Activated CD4-positive, alpha-beta T cell treated with anti-CD3 and anti-CD28 coated beads, Interleukin-2, amount 50 U/mL, for 16 hours (primary cell): ENCODE measurements around the gene PTPRA.

Source experiments
- DNase-seq: peaks from one replicate; pipeline ENCODE4 v3.0.0-alpha.2; 2020

PTPRA gene

DNA sequence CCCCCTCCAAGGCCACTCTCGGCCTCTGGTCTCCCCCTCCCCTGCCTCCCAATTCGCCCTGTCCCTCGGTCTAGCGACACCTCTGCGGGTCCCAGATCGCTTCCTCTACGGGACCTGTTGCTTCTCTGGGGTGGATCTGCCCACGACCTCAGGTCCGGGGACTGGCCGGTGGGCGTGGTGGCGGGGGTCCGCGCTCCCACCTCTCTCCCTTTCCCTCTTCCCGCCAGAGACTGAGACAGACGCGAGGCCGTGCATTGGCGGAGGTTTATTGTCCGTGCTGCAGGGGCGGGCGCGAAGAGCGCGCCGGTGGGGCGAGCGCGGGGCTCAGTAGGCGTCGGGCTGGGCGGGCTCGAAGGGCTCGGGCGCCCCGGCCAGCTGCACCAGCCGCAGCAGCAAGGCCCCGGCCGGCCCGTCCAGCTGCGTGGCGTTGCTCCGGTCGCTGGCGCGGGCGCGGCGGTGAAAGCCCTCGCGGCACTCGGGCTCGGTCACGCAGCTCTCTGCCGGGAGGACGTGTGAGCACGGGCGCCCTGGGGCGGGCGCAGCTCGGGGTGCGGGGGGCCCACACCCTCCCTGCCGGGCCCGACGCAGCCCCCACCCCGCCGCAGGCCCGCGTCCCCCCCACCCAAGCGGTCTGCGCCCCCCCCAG, 209.1 kb downstream of the PTPRA start:
- no peak for DNase-seq

- DNase-seq = no peak
These were observed 210.0 kb downstream of the PTPRA start for GRCh38 chr20:3082955-3083952.

DNA sequence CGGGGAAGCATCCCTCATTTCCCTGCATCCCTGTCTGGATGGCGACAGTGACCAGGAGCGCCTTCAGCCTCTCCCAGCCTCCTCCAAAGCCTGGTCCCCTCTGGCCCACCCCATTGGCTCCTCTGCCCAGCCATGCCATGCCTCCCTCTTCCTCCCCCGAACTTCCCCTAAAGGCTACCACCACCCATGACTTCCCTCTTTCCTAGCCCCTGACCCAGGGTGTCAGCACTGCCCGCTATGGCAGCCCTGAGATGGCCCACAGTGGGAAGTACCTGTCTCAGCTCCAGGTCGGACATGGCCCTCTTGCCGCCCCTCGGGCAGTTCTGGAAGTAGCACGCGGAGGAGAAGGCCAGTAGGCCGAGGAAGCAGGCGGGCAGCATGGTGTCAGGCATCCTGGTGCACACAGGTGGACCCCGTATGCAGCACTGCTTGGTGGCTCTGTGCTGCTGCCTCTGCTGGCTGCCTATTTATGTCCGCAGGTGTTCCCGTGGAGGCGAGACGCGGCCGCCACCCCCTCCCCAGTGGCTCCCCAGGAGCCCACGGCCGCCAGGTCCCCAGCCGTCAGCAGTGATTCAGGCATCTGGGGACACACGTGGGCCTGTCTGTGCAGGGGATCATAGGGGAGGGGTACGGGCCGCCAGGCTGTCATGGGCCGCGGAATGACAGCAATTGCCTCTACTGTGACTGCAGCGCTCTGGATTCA, 211.2 kb downstream of the PTPRA start, which contains the start of gene AVP:
AVP (minus strand) TSS at position 442 of the 703 bp plus-strand sequence; CDS start at position 392, 50 bp downstream.
- DNase-seq = no peak

DNA sequence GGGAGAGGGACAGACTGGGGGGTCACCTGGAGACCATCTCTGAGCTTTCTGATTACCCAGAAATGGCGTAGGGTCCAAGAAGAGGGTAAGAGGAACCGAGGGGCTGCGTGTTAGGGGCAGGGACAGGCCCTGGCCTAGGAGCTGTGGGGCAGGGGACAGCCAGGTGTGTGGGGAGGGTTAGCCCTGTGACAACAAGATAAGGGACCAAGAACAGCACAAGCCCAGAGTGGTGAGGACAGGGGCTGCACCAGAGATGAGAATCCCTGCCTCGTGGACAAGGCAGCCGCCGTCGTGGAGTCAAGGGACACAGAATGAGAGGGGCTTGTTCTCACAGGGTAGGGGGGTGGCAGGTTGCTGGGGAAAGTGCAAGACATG, 211.7 kb downstream of the PTPRA start:
- DNase-seq = no peak

DNA sequence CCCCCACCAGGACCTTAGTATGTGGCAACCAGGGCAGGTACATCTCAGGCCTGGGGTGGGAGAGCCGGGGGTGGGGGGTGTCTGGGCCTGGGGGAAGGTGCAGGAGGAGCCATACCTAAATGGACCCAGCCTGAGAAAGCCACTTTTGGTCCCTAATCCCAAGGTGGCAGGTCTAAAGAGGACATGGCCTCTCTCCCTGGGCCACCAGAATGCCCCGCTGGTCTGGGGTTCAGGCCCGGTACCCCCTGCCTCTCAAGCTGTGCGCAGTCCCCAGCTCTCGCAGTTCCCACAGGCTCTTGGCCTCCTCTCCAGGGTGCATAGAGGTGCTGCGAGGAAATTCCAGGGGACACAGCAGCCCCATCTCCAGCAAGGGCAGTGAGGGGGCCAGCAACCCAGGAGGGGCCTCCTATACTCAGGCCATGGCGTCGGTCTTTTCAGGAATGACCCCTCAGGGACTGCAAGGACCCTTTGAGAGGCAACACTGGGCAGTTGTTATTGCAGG, 212.3 kb downstream of the PTPRA start:
- no peak for DNase-seq

DNA sequence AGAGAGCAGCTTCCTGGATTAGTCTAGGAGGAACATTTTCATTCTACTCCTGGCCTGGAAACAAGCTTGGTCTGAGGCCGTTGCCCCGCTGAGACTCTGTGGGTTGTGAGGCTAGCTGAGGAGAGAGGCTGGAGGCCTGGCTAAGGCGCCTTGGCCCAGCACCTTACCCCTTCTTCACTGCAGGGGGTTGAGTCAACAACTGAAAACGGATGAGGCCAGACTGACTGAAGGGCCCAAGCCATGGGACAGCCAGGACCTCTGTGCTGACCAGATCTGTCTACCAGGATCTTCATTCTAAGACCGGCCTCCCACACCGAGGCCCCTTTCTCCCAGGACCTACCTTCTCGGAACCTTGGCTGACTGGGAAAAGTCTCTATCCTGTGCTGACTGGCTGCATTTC, 214.8 kb downstream of the PTPRA start:
- DNase-seq = no peak
